ENCODE results near the gene ICE2. TPM values are rescaled to one million over a fixed set of nuclear protein-coding genes. Genes with fewer than 3 reads are reported as not detected.

The ICE2 gene
- total RNA-seq, 1 donor from 2014 or later, result 65.5 TPM

- DNase-seq (ENCODE audit: low spot score), result peak; percentile 81
Measured at GRCh38 chr15:60371175-60372051, 107.5 kb downstream of the ICE2 start.

GRCh38 chr15:60370869-60371136 is 108.1 kb downstream of the ICE2 start:
- no peak for DNase-seq (ENCODE audit: low spot score)

- DNase-seq (ENCODE audit: low spot score), result no peak
Measured at GRCh38 chr15:60370105-60370868, 108.7 kb downstream of the ICE2 start.

GRCh38 chr15:60369696-60370095 is 109.2 kb downstream of the ICE2 start:
- no peak for DNase-seq (ENCODE audit: low spot score)

Other genes starting within 250 kb of the ICE2 start
- gene ANXA2, start 81.2 kb downstream of the ICE2 start, total RNA-seq, result 684 TPM